IPS-NIHi7 (cell line): ENCODE results near the gene PNMT.

Source experiments
- DNase-seq: peaks from one replicate; pipeline ENCODE4 v3.0.0; 2012; ENCODE audit warnings: mixed read lengths; ENCODE audit errors: extremely low spot score

PNMT gene

GRCh38 chr17:39633570-39634183, 34.6 kb upstream of the PNMT start:
- no peak for DNase-seq

DNA sequence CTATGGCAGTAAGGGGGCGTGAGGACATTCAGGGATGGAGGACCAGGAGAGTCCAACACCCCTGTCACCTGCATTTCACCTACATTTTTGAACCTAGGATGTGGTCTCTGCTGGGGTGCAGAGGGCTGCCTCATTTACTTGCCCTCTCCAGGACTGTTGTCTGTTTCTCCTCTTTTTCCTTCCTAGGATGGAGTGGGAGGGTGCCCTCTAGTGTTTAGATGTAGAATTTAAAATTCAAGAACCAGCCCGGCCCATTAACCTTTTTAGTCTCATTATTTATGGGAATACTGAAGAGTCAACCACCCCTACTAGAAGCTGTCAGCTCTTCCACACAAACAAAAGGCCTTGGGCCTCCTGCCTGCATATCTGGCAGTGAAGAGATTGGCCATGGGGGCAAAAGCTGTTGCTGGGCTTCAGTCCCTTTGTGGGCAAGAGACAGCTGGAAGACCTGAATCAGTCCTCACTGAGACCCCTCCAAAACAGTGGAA, 33.8 kb upstream of the PNMT start:
- DNase-seq: peak; percentile 45

- no peak for DNase-seq
Observed at GRCh38 chr17:39635614-39636176, 32.6 kb upstream of the PNMT start.

DNA sequence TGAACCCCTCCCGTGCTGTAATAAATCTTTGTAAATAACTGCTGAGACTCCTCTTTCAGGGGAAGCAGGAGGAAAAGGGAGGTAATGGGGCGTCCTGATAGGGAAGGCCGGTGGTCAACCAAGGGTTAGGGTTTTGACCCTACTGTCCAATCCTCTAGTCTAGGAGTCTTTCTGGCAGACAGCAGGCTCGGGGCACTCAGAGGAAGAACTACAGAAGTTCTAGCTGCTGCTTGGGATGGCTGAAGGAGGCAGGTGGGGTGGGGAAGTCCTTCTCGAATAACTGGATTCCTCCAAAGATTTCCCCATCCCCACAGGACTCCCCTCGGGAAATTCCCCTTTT, 31.7 kb upstream of the PNMT start:
- DNase-seq: no peak

- DNase-seq: peak; percentile 93
Observed at GRCh38 chr17:39636927-39637736, 31.1 kb upstream of the PNMT start, which contains the start of gene STARD3. STARD3 (plus strand) TSS chr17:39637144; CDS start chr17:39653532, 16,388 bp downstream.

DNA sequence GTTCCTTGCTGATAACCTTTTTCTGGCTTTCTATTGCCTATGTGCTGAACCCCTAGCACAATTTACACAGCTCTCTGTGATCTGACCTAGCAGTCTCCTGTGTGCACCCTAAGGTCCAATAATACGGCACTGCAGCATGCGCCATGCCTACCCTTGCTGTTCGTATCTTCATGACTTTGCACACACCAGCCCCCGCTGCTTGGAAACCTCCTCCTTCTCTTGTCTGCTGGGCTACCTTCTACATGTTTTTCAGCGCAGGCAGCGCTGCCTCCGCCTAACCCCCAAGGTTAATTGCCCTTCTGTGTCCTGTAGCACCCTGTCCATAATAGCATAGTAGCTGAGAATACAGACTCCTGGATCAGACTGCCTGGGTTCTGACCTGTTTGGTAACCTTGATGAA, 29.9 kb upstream of the PNMT start:
- no peak for DNase-seq

DNA sequence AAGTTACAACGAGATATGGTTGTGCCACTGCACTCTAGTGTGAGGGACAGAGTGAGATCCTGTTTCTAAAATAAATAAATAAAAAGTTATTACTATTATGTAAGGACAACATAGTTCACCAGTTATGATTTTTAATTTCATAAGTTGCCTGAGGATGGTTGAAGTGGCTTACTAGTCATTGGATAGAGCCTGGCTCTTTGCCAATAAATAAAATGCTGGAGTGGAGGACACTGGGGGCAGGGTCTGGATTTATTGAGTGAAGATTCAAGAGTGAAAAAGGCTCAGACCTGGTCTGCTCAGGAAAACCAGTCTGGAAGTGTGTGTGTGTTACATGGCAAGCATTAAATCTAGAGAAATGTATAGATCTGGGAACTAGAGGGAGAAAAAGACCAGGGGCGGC, 29.2 kb upstream of the PNMT start:
- DNase-seq: no peak

DNA sequence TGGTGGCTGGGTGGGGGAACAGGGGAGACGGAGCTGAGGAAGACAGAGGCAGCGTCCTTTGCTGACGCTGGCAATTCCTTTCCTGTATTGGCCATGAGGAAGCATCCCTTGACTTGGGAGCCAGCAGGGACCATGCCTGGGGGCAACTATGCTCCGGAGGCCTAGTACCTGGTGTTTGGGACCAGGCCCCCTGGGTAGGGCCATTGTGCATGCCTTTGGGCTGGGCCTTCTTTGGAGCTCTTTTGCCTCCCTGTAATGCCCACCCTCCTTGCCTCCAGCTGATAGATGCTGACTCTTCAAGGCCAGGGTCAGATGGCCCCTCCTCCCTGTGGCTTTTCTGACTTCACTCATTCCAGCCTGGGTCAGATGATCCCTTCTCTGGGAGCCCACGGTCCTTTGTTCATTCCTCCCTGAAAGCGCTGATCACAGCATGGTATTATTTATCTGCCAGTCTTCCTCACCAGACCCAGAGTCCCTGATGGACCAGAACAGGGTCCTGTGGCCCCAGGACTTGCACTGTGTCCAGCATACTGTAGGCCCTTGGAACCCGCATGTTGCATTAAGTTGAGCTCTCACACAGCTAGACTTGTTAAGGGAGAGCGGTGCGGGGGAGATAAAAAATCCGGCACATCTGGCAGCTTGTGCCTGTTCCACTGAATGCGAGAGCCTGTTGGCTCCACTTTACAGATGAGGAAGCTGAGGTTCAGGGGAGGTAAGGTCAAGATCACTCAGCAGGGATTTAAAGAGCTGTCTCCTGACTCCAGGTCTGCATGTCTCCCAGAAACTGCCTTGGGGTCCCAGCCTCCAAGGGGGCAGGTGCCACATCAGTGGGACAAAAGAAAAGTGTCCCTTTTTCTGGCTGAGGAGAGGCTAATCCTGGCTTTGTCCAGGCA, 28.4 kb upstream of the PNMT start:
- DNase-seq: no peak

- no peak for DNase-seq
Observed at GRCh38 chr17:39640591-39641031, 27.6 kb upstream of the PNMT start.

DNA sequence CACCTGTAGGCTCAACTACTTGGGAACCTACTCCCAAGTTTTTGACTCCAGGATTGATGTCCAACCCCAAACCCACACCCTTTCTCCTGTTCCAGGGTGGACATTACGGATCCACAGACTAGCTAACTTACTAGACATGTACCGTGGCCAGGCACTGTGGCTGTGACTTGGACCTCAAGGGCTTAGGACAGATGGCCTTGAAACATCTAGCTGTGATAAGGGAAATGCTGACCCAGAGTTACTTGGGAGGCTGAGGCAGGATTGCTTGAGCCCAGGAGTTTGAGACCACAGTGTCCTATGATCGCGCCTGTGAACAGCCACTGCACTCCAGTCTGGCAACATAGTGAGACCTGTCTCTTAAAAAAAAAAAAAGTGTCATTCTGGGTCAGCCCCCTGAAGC, 27.2 kb upstream of the PNMT start:
- no peak for DNase-seq

DNA sequence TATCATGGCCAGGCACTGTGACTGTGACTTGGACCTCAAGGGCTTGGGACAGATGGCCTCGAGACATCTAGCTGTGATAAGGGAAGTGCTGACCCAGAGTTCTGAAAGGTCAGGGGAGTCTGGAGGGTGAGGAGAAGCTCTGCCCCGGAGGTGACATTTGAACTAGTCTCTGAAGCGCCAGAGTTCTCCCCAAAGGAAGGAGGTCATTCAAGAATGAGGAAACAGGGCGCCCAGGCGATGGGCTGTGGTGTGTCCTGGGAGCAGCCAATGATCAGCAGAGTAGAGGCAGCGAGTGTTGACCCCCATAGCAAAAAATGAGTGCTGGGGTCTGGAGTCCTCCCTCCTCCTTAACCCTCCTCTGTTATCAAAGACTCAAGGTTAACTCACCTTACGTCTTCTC, 26.4 kb upstream of the PNMT start:
- no peak for DNase-seq

DNA sequence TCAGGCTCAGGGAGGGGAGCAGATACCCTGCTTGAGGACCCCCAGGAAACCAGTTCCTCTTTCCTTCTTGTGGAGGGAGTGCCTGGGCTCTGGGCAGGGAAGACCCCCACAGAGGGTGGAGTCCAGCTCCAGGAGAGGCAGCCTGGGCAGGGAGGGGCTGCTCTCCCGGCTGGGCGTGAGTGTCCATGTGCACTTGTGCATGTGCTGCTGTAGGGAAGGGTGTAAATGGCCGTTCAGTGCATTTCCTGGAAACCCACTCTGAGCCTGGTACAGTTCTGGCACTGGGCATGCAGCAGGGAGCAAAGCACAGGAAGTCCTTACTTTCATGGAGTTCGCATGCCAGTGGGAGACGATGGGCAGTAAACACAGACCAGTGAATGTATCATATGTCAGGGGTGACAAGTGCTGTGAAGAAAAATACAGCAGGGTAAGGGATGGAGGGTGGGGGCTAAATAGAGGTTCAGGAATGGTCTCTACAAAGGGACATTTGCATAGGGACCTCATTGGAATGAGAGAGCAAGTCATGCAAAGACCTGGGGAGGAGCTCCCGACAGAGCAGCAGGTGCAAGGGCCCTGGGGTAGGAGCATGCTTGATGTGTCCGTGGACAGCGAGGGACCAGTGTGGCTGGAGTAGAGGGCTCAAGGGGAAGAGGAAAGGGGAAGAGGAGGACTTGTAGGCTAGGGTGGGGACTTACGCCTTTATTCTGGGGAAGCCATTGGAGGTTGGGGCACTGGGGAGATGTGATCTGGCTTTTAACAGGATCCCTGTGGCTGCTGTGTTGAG, 25.8 kb upstream of the PNMT start:
- no peak for DNase-seq

- no peak for DNase-seq
Observed at GRCh38 chr17:39643271-39643670, 25.0 kb upstream of the PNMT start.

DNA sequence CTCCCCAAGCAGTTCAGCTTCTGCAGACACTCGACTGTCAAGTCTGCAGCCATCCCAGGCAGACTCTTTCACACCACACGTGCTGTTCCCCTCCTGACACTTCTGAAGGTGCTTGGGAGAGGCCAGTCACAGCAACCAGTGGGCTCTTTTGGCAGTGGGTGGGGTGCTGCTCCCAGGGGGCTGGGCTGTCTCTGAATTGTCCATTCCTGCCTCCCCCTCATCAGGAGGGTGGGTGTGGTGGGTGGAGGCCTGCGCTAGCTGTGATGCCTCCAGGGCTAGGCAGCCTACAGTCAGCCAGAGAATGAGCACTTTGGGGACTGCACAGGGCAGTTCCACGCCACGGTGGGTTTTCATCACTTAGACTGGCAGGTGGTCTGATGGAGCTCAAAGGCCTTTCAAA, 21.0 kb upstream of the PNMT start:
- no peak for DNase-seq

- DNase-seq: no peak
Observed at GRCh38 chr17:39648616-39649366, 19.5 kb upstream of the PNMT start.

- DNase-seq: no peak
Observed at GRCh38 chr17:39650121-39650579, 18.1 kb upstream of the PNMT start.

DNA sequence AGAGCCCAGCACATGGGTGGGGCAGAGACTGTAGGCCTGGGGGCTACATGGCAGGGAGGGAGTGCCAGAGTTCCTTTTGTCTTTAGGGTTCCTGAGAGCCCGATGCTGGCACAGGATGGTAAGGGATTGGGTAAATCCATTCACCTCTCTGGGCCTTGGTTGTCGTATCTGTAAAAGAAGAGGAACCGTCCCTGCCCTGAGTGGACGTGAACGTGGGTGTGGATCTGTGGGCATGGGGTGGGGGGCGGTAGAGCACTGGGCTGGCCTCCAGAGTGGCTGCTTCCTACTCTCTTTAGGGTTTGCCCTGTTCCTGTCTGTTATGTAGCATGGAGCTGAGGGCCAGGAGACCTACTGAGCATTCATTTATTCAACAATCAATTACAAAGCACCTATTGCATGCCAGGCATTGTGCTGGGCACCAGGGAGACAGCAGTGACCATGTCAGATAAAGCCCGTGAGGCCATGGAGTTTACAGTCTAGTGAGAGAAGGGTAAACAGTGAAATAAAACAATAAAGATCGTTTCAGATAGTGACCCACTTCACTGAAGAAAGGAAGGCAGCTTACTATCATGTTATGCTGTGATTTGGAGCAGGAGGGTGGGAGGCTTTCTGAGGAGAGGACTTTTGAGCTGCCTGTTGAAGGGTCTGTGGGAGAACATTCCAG, 16.2 kb upstream of the PNMT start:
- DNase-seq: no peak

DNA sequence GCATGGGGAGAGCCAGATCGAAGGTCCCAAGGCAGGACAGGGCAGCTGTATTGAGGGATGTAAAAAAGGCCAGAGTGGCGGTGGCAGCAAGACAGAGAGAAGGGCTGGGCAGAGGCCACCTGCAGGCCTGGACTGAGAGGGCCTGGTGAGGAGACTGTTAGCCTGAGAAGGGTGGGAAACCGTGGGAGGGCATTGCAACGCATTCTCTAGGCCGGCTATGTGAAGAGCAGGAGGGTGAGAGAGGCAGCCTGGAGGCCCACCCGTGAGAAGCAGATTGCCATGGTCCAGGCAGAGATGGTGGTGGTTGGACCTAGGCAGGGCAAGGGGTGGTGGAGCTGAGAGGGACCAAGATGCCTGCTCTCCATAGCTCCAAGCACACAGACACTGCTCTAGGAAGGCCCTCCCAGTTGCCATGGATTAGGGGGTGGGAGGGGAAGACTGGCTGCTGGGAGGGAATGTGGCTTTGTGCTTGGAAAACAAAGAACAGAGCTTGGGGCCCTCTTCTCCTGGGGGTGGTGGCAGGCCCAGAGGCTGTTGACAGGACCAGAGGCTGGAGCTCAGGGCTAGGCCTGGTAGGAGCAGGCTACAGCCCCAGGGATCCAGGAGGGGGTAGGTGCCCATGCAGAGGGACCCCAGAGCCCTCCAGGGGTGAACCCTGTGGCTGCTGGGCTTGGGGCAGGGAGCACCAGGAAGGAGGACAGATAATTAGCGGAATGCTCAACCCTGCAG, 15.5 kb upstream of the PNMT start:
- peak; percentile 73 for DNase-seq

DNA sequence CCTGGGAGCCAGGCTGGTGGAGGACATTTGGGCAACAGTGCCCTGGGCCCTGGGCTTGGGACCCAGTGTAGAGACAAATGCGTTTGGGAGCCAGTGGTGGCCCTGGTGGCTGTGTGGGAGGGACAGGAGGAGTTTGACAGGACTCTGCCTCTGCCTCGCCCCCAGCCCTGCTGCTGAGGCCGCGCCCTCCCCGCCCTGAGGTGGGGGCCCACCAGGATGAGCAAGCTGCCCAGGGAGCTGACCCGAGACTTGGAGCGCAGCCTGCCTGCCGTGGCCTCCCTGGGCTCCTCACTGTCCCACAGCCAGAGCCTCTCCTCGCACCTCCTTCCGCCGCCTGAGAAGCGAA, 15.0 kb upstream of the PNMT start:
- DNase-seq: no peak
